Mesendoderm (in vitro differentiated cells): ENCODE results near the gene TASP1.

ENCODE experiments used
- DNase-seq: peaks from one replicate; pipeline ENCODE4 v3.0.0; 2013
- H2AK5ac ChIP-seq: 2 replicates; pipeline ENCODE4 v1.6.1; 2013; ENCODE audit warnings: low read length, inconsistent platforms
- H2BK120ac ChIP-seq: 2 replicates; pipeline ENCODE4 v1.6.1; 2013; ENCODE audit warnings: low read depth, mild to moderate bottlenecking, low read length, moderate library complexity, mixed read lengths
- H2BK15ac ChIP-seq: replicated peaks from 2 replicates; pipeline ENCODE4 v1.6.1; 2013; ENCODE audit warnings: low read depth, mild to moderate bottlenecking, moderate library complexity
- H2BK5ac ChIP-seq: 2 replicates; pipeline ENCODE4 v1.6.1; 2013; ENCODE audit warnings: low read length, inconsistent platforms
- H3K18ac ChIP-seq: 2 replicates; pipeline ENCODE4 v1.6.1; 2013; ENCODE audit warnings: mild to moderate bottlenecking, low read length, mixed read lengths
- H3K23ac ChIP-seq: one replicate; pipeline ENCODE4 v1.6.1; 2013; ENCODE audit warnings: low read length
- H3K27ac ChIP-seq: 2 replicates; pipeline ENCODE4 v1.5.1; 2013; ENCODE audit warnings: low read depth, mild to moderate bottlenecking, inconsistent platforms, low read length, moderate library complexity
- H3K27me3 ChIP-seq: 2 replicates; pipeline ENCODE4 v1.6.1; 2013; ENCODE audit warnings: low read length, control low read depth, mild to moderate bottlenecking, inconsistent platforms; ENCODE audit not compliant: insufficient read depth, poor library complexity
- H3K36me3 ChIP-seq: 2 replicates; pipeline ENCODE4 v1.6.1; 2013; ENCODE audit warnings: low read length, inconsistent platforms; ENCODE audit not compliant: control insufficient read depth, insufficient read depth
- H3K4ac ChIP-seq: one replicate; pipeline ENCODE4 v1.6.1; 2013; ENCODE audit warnings: low read depth, mild to moderate bottlenecking, low read length, moderate library complexity
- H3K4me1 ChIP-seq: 2 replicates; pipeline ENCODE4 v1.6.1; 2013; ENCODE audit warnings: low read depth, low read length, inconsistent platforms; ENCODE audit not compliant: control insufficient read depth
- H3K4me2 ChIP-seq: 2 replicates; pipeline ENCODE4 v1.6.1; 2013; ENCODE audit warnings: low read length
- H3K4me3 ChIP-seq: 2 replicates; pipeline ENCODE4 v1.5.1; 2013; ENCODE audit warnings: mild to moderate bottlenecking, low read length
- H3K56ac ChIP-seq: one replicate; pipeline ENCODE4 v1.6.1; 2013; ENCODE audit warnings: low read length
- H3K79me1 ChIP-seq: 2 replicates; pipeline ENCODE4 v1.6.1; 2013; ENCODE audit warnings: low read length, inconsistent platforms
- H3K79me2 ChIP-seq: 2 replicates; pipeline ENCODE4 v1.6.1; 2013; ENCODE audit warnings: mild to moderate bottlenecking, low read length; ENCODE audit not compliant: control insufficient read depth, insufficient read depth
- H3K9ac ChIP-seq: 2 replicates; pipeline ENCODE4 v1.6.1; 2013; ENCODE audit warnings: low read length, inconsistent platforms
- H4K5ac ChIP-seq: one replicate; pipeline ENCODE4 v1.6.1; 2013; ENCODE audit warnings: low read length
- H4K8ac ChIP-seq: one replicate; pipeline ENCODE4 v1.6.1; 2013; ENCODE audit warnings: low read depth, mild to moderate bottlenecking, control low read depth, low read length, moderate library complexity
- WGBS: extraction: QIAGEN DNeasy Blood & Tissue Kit; methylation state at CpG from one replicate; pipeline ENCODE4 v1.1.7; 2013; ENCODE audit warnings: low lambda C conversion rate, missing lambda C conversion rate; ENCODE audit not compliant: insufficient coverage; ENCODE audit errors: extremely low coverage; 5-methylcytosine and 5-hydroxymethylcytosine counted together

TASP1 gene

DNA sequence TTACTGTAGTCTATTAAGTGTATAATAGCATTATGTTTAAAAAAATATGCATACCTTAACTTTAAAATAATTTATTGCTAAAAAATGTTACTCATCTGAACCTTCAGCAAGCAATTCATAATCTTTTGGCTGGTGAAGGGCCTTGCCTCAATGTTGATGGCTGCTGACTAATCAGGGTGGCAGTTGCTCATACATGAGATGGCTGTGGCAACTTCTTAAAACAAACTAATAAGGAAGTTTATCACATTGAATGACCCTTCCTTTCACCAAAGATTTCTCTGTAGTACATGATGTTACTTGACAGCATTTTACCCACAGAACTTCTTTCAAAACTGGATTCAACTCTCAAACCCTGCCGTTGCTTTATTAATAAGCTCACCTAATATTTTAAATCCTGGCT, 84.0 kb downstream of the TASP1 start:
- H3K23ac ChIP-seq: no peak overlapping the region
- H3K27ac ChIP-seq: no peak overlapping the region
- no peaks in the 10 kb centered on the region for H3K79me2 ChIP-seq
- no peak overlapping the region for H3K4me2 ChIP-seq
- H3K18ac ChIP-seq: no peak overlapping the region
- H3K36me3 ChIP-seq: no peaks in the 10 kb centered on the region
- H3K4me3 ChIP-seq: no peak overlapping the region
- H3K9ac ChIP-seq: no peak overlapping the region
- no peaks in the 10 kb centered on the region for H3K4me1 ChIP-seq
- no peak for DNase-seq
- H3K79me1 ChIP-seq: no peaks in the 10 kb centered on the region
- no peak overlapping the region for H3K56ac ChIP-seq
- no peak overlapping the region for H3K4ac ChIP-seq
- H4K8ac ChIP-seq: no peak overlapping the region
- H3K27me3 ChIP-seq: no peaks in the 10 kb centered on the region
- H2AK5ac ChIP-seq: no peak overlapping the region
- no CpG with 5 or more reads among the region's 1 CpG for WGBS
- no peak overlapping the region for H2BK5ac ChIP-seq
- H4K5ac ChIP-seq: no peak overlapping the region
- H2BK120ac ChIP-seq: no peak overlapping the region
- H2BK15ac ChIP-seq: no peak overlapping the region

GRCh38 chr20:13554076-13554475, 84.7 kb downstream of the TASP1 start:
- H3K79me1 ChIP-seq: no peaks in the 10 kb centered on the region
- H3K18ac ChIP-seq: no peak overlapping the region
- no peak overlapping the region for H3K56ac ChIP-seq
- H4K8ac ChIP-seq: no peak overlapping the region
- no peaks in the 10 kb centered on the region for H3K36me3 ChIP-seq
- H2BK15ac ChIP-seq: no peak overlapping the region
- no peak overlapping the region for H3K4ac ChIP-seq
- no peak overlapping the region for H4K5ac ChIP-seq
- H2BK5ac ChIP-seq: no peak overlapping the region
- H3K4me3 ChIP-seq: no peak overlapping the region
- H3K4me2 ChIP-seq: no peak overlapping the region
- no peak for DNase-seq
- H3K79me2 ChIP-seq: no peaks in the 10 kb centered on the region
- no peak overlapping the region for H3K27ac ChIP-seq
- WGBS: no CpG with 5 or more reads among the region's 3 CpGs
- H3K4me1 ChIP-seq: no peaks in the 10 kb centered on the region
- H3K9ac ChIP-seq: no peak overlapping the region
- H3K23ac ChIP-seq: no peak overlapping the region
- no peak overlapping the region for H2BK120ac ChIP-seq
- no peak overlapping the region for H2AK5ac ChIP-seq
- no peaks in the 10 kb centered on the region for H3K27me3 ChIP-seq

- no peaks in the 10 kb centered on the region for H3K79me1 ChIP-seq
- H4K5ac ChIP-seq: no peak overlapping the region
- H3K18ac ChIP-seq: no peak overlapping the region
- H3K56ac ChIP-seq: no peak overlapping the region
- H3K4me2 ChIP-seq: no peak overlapping the region
- H2AK5ac ChIP-seq: no peak overlapping the region
- no peak overlapping the region for H3K4me3 ChIP-seq
- H2BK15ac ChIP-seq: no peak overlapping the region
- H3K79me2 ChIP-seq: no peaks in the 10 kb centered on the region
- no peak overlapping the region for H3K9ac ChIP-seq
- H3K27me3 ChIP-seq: no peaks in the 10 kb centered on the region
- H3K4ac ChIP-seq: no peak overlapping the region
- no peaks in the 10 kb centered on the region for H3K4me1 ChIP-seq
- no CpG with 5 or more reads among the region's 5 CpGs for WGBS
- no peak overlapping the region for H2BK120ac ChIP-seq
- no peak overlapping the region for H3K27ac ChIP-seq
- no peak overlapping the region for H2BK5ac ChIP-seq
- no peak overlapping the region for H3K23ac ChIP-seq
- no peak overlapping the region for H4K8ac ChIP-seq
- no peaks in the 10 kb centered on the region for H3K36me3 ChIP-seq
- DNase-seq: no peak
Observed at GRCh38 chr20:13552061-13552460, 86.7 kb downstream of the TASP1 start.

GRCh38 chr20:13549451-13549850, 89.3 kb downstream of the TASP1 start:
- Histone ChIP-seq H3K27ac (no peak overlapping the region), H2BK15ac (no peak overlapping the region), H2BK120ac (no peak overlapping the region), H3K79me2 (no peaks in the 10 kb centered on the region), H3K4ac (no peak overlapping the region), H4K8ac (no peak overlapping the region), H3K18ac (no peak overlapping the region), H3K23ac (no peak overlapping the region), H3K4me2 (no peak overlapping the region), H2BK5ac (no peak overlapping the region), H3K56ac (no peak overlapping the region), H3K4me3 (no peak overlapping the region), H3K79me1 (no peaks in the 10 kb centered on the region), H3K9ac (no peak overlapping the region), H3K4me1 (no peaks in the 10 kb centered on the region), H3K36me3 (no peaks in the 10 kb centered on the region), H4K5ac (no peak overlapping the region), H3K27me3 (no peaks in the 10 kb centered on the region), H2AK5ac (no peak overlapping the region)
- DNase-seq: peak; percentile 22
- no CpG with 5 or more reads among the region's 1 CpG for WGBS

- H3K27me3 ChIP-seq: no peaks in the 10 kb centered on the region
- WGBS: no CpG with 5 or more reads among the region's 2 CpGs
- no peak overlapping the region for H2BK5ac ChIP-seq
- H3K79me1 ChIP-seq: no peaks in the 10 kb centered on the region
- no peak overlapping the region for H3K4ac ChIP-seq
- DNase-seq: peak; percentile 79
- no peaks in the 10 kb centered on the region for H3K4me1 ChIP-seq
- peak overlapping the region; percentile 20 for H3K56ac ChIP-seq
- no peak overlapping the region for H3K23ac ChIP-seq
- no peak overlapping the region for H3K27ac ChIP-seq
- H3K9ac ChIP-seq: no peak overlapping the region
- H3K18ac ChIP-seq: no peak overlapping the region
- H3K4me3 ChIP-seq: no peak overlapping the region
- no peak overlapping the region for H2BK120ac ChIP-seq
- no peak overlapping the region for H2AK5ac ChIP-seq
- H3K4me2 ChIP-seq: no peak overlapping the region
- H3K79me2 ChIP-seq: no peaks in the 10 kb centered on the region
- no peak overlapping the region for H2BK15ac ChIP-seq
- H4K8ac ChIP-seq: no peak overlapping the region
- H3K36me3 ChIP-seq: no peaks in the 10 kb centered on the region
- no peak overlapping the region for H4K5ac ChIP-seq
Observed at GRCh38 chr20:13546497-13547131, 92.1 kb downstream of the TASP1 start.

DNA sequence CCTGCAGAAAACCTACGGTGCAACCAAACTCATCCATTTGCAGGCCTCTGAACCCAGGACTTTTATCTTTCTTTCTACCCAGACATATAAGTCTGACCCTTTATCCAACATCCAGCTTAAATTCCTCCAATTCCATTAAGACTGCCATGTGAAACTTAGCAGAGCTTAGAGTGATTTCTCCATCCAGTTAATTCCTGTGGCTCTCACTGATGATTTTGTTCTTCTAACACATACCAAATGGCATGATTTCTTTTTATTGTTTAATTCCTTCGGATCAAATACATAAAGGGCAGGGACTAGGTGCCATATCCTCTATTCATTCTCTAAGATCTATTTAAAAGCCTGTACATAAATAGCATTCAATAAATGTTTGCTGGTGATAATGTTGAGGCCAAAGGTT, 92.9 kb downstream of the TASP1 start:
- no peaks in the 10 kb centered on the region for H3K79me2 ChIP-seq
- no peak overlapping the region for H2BK120ac ChIP-seq
- H3K4me3 ChIP-seq: no peak overlapping the region
- no peak overlapping the region for H4K8ac ChIP-seq
- no peaks in the 10 kb centered on the region for H3K27me3 ChIP-seq
- no peaks in the 10 kb centered on the region for H3K36me3 ChIP-seq
- no CpG with 5 or more reads among the region's 2 CpGs for WGBS
- no peak overlapping the region for H2BK15ac ChIP-seq
- no peak overlapping the region for H3K4ac ChIP-seq
- no peak for DNase-seq
- H3K4me2 ChIP-seq: no peak overlapping the region
- no peak overlapping the region for H3K27ac ChIP-seq
- no peak overlapping the region for H2BK5ac ChIP-seq
- H4K5ac ChIP-seq: no peak overlapping the region
- no peak overlapping the region for H3K9ac ChIP-seq
- H3K56ac ChIP-seq: no peak overlapping the region
- H3K18ac ChIP-seq: no peak overlapping the region
- no peak overlapping the region for H3K23ac ChIP-seq
- H3K4me1 ChIP-seq: no peaks in the 10 kb centered on the region
- H2AK5ac ChIP-seq: no peak overlapping the region
- H3K79me1 ChIP-seq: no peaks in the 10 kb centered on the region
